T-helper 2 cell (primary cell): ENCODE measurements around the gene NUDT9.
"Not testable (repeated sequence)": the region's sequence is repeated elsewhere in the genome, so short reads cannot be mapped to it uniquely, and the experiment has no call there.

Experiments
- DNase-seq, 5 experiments: peaks; one replicate each; pipeline versions ENCODE4 v3.0.0 to v3.0.0-alpha.2; 2012 to 2022
- total RNA-seq, 2 donors: gene quantifications; one replicate each; lab custom pipeline; 2026; lab: John Stamatoyannopoulos, UW

Gene NUDT9
- total RNA-seq: 7.2 to 12.5 reads per million in 2 donors

GRCh38 chr4:87422104-87423052 lies at the start of gene NUDT9:
Gene NUDT9 (plus strand): TSS chr4:87422573. CDS start chr4:87422906, 333 bp downstream.
- peak; percentile 75 to 93 (median 84) for DNase-seq

- peak in 1 of 5 experiments; percentile 24 for DNase-seq
These were observed 46.6 kb upstream of the NUDT9 start for GRCh38 chr4:87375719-87376291.

GRCh38 chr4:87377816-87378215 lies 44.6 kb upstream of the NUDT9 start:
- DNase-seq: no peak

GRCh38 chr4:87382116-87382515 lies 40.3 kb upstream of the NUDT9 start:
- no peak for DNase-seq

- no peak for DNase-seq
These were observed 39.4 kb upstream of the NUDT9 start for GRCh38 chr4:87382931-87383330.

- not testable (repeated sequence) for DNase-seq
These were observed 37.8 kb upstream of the NUDT9 start for GRCh38 chr4:87384466-87385132.

- DNase-seq: no peak
These were observed 35.1 kb upstream of the NUDT9 start for GRCh38 chr4:87387237-87387636.

- no peak for DNase-seq
These were observed 33.5 kb upstream of the NUDT9 start for GRCh38 chr4:87388901-87389300.

- not testable (repeated sequence) for DNase-seq
These were observed 32.3 kb upstream of the NUDT9 start for GRCh38 chr4:87390055-87390454.

- peak in 1 of 5 experiments; percentile 31 for DNase-seq
These were observed 31.9 kb upstream of the NUDT9 start for GRCh38 chr4:87390551-87390890.

- peak; percentile 47 to 93 (median 72) for DNase-seq
These were observed 31.3 kb upstream of the NUDT9 start, which contains the start of gene HSD17B11 for GRCh38 chr4:87390891-87391575. Gene HSD17B11 (minus strand): TSS chr4:87391188. CDS start chr4:87391070, 118 bp downstream.

- no peak for DNase-seq
These were observed 30.8 kb upstream of the NUDT9 start for GRCh38 chr4:87391576-87392054.

GRCh38 chr4:87392183-87392582 lies 30.2 kb upstream of the NUDT9 start:
- DNase-seq: no peak

- DNase-seq: peak in 1 of 5 experiments; percentile 10
These were observed 27.3 kb upstream of the NUDT9 start for GRCh38 chr4:87395073-87395472.

- not testable (repeated sequence) for DNase-seq
These were observed 26.5 kb upstream of the NUDT9 start for GRCh38 chr4:87395851-87396250.

GRCh38 chr4:87399148-87399547 lies 23.2 kb upstream of the NUDT9 start:
- DNase-seq: no peak

- no peak for DNase-seq
These were observed 22.4 kb upstream of the NUDT9 start for GRCh38 chr4:87399954-87400353.

GRCh38 chr4:87403732-87404131 lies 18.6 kb upstream of the NUDT9 start:
- DNase-seq: not testable (repeated sequence)

- no peak for DNase-seq
These were observed 17.1 kb upstream of the NUDT9 start for GRCh38 chr4:87405211-87405820.

GRCh38 chr4:87406462-87406861 lies 15.9 kb upstream of the NUDT9 start:
- peak in 1 of 5 experiments; percentile 19 for DNase-seq

GRCh38 chr4:87406902-87407301 lies 15.5 kb upstream of the NUDT9 start:
- not testable (repeated sequence) for DNase-seq

- DNase-seq: no peak
These were observed 12.9 kb upstream of the NUDT9 start for GRCh38 chr4:87409420-87409939.
